GM18868 (cell line): Measurements from ENCODE around the gene RGS19.
"Not testable (repeated sequence)": the region's sequence is repeated elsewhere in the genome, so short reads cannot be mapped to it uniquely, and the experiment has no call there.

ENCODE experiments used
- ATAC-seq: cut with Tn5 transposase; IDR thresholded peaks from one replicate; pipeline ENCODE4 v1.9.1; 2021; ENCODE audit warnings: mild to moderate bottlenecking, moderate library complexity; ENCODE audit not compliant: unreplicated experiment

The RGS19 gene, protein sequence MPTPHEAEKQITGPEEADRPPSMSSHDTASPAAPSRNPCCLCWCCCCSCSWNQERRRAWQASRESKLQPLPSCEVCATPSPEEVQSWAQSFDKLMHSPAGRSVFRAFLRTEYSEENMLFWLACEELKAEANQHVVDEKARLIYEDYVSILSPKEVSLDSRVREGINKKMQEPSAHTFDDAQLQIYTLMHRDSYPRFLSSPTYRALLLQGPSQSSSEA

DNA sequence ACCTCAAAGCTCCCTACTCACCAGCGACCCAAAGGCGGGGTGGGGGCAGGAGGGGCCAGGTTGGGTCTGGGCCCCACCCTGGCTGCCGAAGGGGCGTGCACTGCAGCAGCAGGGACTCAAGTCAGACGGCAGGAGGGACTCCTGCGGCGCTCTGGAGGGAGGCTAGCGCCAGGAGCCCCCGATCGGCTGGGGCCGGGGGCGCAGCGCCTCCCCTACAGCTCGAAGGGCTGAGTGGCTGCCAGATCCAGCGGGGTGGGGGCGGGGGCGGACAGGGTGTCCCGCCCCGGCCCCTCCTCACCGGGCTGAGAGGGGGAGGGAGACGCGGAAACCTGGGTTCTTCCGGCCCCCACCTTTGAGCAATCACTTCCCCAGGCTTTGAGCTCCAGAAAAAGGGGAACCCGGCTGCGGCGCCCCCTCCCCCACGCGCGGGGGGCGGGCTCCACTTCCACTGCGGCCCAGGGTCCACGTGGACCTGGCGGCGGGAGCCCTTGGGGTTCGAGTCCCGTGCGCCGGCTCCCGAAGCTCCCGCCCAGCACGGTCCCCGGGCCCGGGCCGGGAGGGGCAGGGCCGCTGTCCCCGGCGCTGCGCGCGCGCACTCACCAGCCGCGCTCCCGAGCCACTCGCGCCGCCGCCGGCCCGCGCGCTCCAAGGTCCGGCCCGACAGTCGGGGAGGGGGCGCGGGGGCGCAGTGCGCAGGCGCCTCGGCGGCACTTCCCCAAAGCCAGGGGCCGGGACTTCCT lies at the start of gene RGS19:
Gene RGS19 (minus strand): TSS at position 246 of the 740 bp plus-strand sequence. CDS start 2,632 bp downstream, outside the sequence.
- ATAC-seq, result peak; percentile 39

DNA sequence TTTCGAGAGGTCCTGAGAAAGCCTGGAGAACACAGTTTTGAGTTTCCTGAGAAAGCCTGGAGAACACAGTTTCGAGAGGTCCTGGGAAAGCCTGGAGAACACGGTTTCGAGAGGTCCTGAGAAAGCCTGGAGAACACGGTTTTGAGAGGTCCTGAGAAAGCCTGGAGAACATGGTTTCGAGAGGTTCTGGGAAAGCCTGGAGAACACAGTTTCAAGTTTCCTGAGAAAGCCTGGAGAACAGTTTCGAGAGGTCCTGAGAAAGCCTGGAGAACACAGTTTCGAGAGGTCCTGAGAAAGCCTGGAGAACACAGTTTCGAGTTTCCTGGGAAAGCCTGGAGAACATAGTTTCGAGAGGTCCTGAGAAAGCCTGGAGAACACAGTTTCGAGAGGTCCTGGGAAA lies 44.2 kb upstream of the RGS19 start:
- not testable (repeated sequence) for ATAC-seq

GRCh38 chr20:64122927-64123326 lies 43.6 kb upstream of the RGS19 start:
- ATAC-seq, result not testable (repeated sequence)

DNA sequence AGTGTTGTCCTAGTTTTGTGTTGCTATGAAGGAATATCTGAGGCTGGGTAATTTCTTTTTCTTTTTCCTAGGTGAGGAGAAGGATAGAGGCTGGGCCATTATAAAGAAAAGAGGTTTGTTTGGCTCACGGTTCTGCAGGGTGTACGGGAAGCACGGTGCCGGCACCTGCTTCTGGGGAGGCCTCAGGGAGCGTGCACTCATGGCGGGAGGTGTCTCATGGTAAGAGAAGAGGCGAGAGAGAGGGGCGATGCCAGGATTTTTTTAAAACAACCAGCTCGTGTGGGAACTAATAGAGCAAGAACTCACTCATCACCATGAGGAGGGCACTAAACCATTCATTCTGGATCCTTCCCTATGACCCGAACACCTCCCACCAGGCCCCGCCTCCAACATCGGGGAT lies 42.3 kb upstream of the RGS19 start:
- ATAC-seq, result no peak

DNA sequence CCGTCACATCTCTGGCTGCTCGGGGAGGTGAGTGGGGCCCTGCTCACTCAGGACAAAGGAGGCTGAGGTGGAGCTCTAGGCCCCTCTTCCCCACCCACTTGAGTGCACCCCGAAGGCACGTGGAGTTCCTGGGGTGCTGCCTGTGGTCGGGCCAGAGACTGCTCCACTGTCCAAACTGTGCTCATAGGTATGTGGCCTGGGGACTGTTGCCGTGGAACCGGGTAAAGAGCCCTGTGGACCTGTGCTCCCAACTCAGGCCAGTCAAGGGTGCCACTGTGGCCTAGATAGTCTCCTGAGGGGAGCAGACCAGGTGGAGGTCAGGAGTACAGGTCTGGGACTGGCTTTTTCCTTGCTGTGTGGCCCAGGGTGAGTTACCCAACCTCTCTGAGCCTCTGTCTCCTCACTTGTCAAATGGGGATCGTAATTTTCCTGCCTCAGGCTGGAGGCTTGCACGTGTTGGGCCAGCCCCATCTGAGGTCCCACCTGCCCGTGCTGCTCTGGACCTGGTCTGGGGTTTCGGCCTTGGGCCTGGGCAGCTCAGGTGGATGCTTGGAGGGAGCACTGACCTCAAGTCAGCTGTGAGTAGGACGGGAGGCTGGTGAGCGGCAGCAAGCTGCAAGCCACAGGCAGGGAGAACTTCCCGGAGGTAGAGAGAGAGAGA lies 40.5 kb upstream of the RGS19 start:
- ATAC-seq, result no peak

- ATAC-seq, result no peak
Measured at GRCh38 chr20:64119301-64119680, 40.0 kb upstream of the RGS19 start.

- not testable (repeated sequence) for ATAC-seq
Measured at GRCh38 chr20:64117432-64117777, 38.1 kb upstream of the RGS19 start.

- no peak for ATAC-seq
Measured at GRCh38 chr20:64116541-64117431, 37.5 kb upstream of the RGS19 start.

- ATAC-seq, result no peak
Measured at GRCh38 chr20:64116016-64116415, 36.7 kb upstream of the RGS19 start.

- no peak for ATAC-seq
Measured at GRCh38 chr20:64115171-64115911, 36.0 kb upstream of the RGS19 start.

DNA sequence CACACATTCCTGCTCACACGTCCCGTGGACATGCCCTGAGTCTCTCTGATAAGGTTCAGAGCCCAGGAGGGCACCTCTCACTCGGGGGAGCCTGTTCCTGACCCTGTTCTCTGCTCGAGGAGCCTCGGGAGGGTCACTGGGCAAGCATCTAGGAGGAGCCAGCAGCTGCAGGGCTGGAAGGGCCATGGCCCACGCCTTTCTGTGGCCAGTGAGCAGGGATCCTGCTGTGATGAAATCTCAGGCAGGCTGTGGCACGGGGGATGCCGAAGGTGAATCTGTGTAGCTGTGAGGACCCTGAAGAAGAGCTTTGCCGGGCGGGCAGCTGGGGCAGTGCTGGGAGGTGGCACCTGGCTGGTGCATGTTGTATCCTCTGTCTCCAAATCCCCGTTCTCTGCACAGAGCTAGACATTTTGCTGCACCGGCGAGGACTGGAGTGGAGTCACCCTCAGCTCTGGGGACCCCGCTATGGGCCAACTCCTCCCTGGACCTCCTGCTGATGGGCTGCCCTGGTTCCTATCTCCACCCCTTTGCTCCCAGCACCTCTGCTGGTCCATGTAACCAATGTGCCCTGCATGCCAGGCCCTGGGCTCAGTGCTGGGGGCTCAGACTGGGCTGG lies 35.1 kb upstream of the RGS19 start:
- no peak for ATAC-seq

GRCh38 chr20:64113796-64114355 lies 34.6 kb upstream of the RGS19 start:
- ATAC-seq, result no peak

DNA sequence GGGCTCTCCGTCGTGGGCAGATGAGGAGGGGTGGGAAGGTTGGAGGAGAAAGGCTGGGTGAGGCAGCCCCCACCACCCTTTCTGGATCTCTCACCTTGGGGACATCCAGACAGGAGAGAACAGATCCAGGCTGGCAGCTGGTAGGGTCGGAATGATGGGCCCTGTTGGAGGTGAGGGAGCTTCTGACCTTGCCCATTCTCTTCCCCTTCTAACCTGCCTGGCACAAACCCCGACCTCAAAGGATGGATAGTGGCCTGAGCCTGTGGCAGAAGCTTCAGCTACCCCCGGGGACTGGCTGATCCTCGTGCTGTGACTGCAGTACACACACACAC lies 34.1 kb upstream of the RGS19 start:
- ATAC-seq, result no peak

GRCh38 chr20:64112691-64113443 lies 33.5 kb upstream of the RGS19 start:
- ATAC-seq, result no peak

GRCh38 chr20:64111841-64112641 lies 32.7 kb upstream of the RGS19 start:
- no peak for ATAC-seq

DNA sequence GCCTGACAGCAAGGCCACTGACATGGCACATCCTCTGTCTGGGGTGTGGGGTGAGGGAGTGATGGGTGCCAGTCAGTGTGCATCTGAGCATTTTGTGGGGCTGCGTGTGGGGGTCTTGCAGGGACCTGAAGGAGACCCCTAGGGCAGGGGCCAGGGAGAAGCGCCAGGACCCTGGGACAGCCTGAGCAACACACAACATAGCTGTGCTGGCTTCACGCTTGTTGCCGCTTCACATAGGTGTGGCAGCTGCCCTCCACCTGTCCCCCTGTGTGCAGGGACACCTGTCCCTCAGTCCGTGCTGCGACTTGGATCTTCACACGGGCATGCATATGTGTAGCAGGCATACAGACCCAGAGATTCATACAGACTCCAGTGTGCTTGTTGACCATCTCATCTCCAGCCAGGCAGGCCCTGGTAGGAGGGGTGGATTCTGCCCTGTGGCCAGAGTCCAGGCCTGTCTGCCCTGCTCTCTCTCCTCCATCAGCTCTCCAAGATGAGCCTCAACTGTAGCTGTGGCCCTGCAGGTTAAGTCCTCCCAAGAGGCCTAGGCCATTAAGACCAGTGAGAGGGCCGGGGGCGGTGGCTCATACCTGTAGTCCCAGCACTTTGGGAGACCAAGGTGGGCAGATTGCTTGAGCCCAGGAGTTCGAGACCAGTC lies 31.2 kb upstream of the RGS19 start:
- no peak for ATAC-seq

GRCh38 chr20:64109831-64110391 lies 30.6 kb upstream of the RGS19 start:
- no peak for ATAC-seq
